Small intestine (tissue), 7 donors: ENCODE data around the gene PKDREJ. TPM values are rescaled to one million over a fixed set of nuclear protein-coding genes. Genes with fewer than 3 reads are reported as not detected.
A peak's percentile ranks its signal among the peaks of the same experiment; 100 is the strongest.

ENCODE experiments used
- DNase-seq, 2 donors: peaks; one replicate each; pipeline versions ENCODE4 v3.0.0 to v3.0.0-alpha.2; 2013
- FAIRE-seq: peaks from 2 replicates; lab custom pipeline; 2012; peaks lifted over from hg19 to GRCh38; lab: Jason Lieb, UNC
- H3K27ac ChIP-seq, 3 donors: one replicate each; pipeline ENCODE4 v1.5.1; 2013; ENCODE audit warnings: low read length in 2 of 3, mild to moderate bottlenecking in 2 of 3, control low read depth in 1 of 3, inconsistent platforms in 1 of 3, low read depth in 1 of 3, moderate library complexity in 1 of 3
- H3K27me3 ChIP-seq, 3 donors: one replicate each; pipeline ENCODE4 v1.6.1; 2013; ENCODE audit warnings: low read length in 3 of 3, inconsistent platforms in 1 of 3; ENCODE audit not compliant: control insufficient read depth in 3 of 3, insufficient read depth in 3 of 3
- H3K36me3 ChIP-seq, 3 donors: one replicate each; pipeline ENCODE4 v1.6.1; 2013; ENCODE audit warnings: low read length in 3 of 3, inconsistent platforms in 1 of 3, low read depth in 1 of 3, mild to moderate bottlenecking in 1 of 3, moderate library complexity in 1 of 3; ENCODE audit not compliant: control insufficient read depth in 3 of 3, insufficient read depth in 2 of 3
- H3K4me1 ChIP-seq, 3 donors: one replicate each; pipeline ENCODE4 v1.6.1; 2013; ENCODE audit warnings: low read length in 2 of 3, inconsistent platforms in 1 of 3, low read depth in 1 of 3, mild to moderate bottlenecking in 1 of 3, moderate library complexity in 1 of 3; ENCODE audit not compliant: control insufficient read depth in 3 of 3, insufficient read depth in 2 of 3
- H3K4me3 ChIP-seq, 3 donors: one replicate each; pipeline ENCODE4 v1.5.1; 2013; ENCODE audit warnings: low read length in 3 of 3, control low read depth in 1 of 3, inconsistent platforms in 1 of 3, low read depth in 1 of 3, mild to moderate bottlenecking in 1 of 3, moderate library complexity in 1 of 3
- H3K9me3 ChIP-seq, 2 donors: one replicate each; pipeline ENCODE4 v1.6.1; 2013; ENCODE audit warnings: low read depth in 1 of 2, low read length in 1 of 2; ENCODE audit not compliant: control insufficient read depth in 2 of 2, insufficient read depth in 1 of 2
- WGBS, 3 donors: extraction: QIAGEN DNeasy Blood & Tissue Kit; methylation state at CpG; one replicate each; pipeline ENCODE4 v1.1.7; 2013; 5-methylcytosine and 5-hydroxymethylcytosine counted together
- polyA plus RNA-seq, 4 donors: library from polyadenylated mRNA; stranded (reverse) in 3 of 4; unstranded in 1 of 4; fragments of 200-250 nt in 3 of 4; fragments of 120-200 nt in 1 of 4; gene quantifications; one replicate each; pipeline versions ENCODE4 v1.2.1 to v1.2.3, GENCODE V29; 2013
- donor health status: healthy with polysubstance abuse.
- donor health status: control.
- donor health status: control.
- donor health status: Bipolar disorder and iron deficiency.
- donor health status: healthy.

The PKDREJ gene
- polyA plus RNA-seq, 4 donors: 0.27 to 0.90 (median 0.27) TPM; not detected in 1

GRCh38 chr22:46300491-46300890 lies 37.3 kb upstream of the PKDREJ start:
- H3K27me3 ChIP-seq: no peaks in the 10 kb centered on the region
- H3K36me3 ChIP-seq: peaks cover 0 to 22% (median 0%) of the 10 kb centered on the region in 3 donors
- H3K9me3 ChIP-seq: no peaks in the 10 kb centered on the region
- H3K4me1 ChIP-seq: peaks cover 3 to 17% (median 4%) of the 10 kb centered on the region in 3 donors
- H3K4me3 ChIP-seq: no peak overlapping the region
- H3K27ac ChIP-seq: no peak overlapping the region
- no peak for FAIRE-seq
- 95 to 97% (median 97%) methylated on average over 7 of the region's 7 CpGs for WGBS, 3 donors
- DNase-seq: no peak

GRCh38 chr22:46299101-46299500 lies 36.0 kb upstream of the PKDREJ start:
- Histone ChIP-seq H3K9me3 (no peaks in the 10 kb centered on the region), H3K4me1 (peaks cover 3 to 18% (median 4%) of the 10 kb centered on the region in 3 donors), H3K4me3 (no peak overlapping the region), H3K27ac (no peak overlapping the region), H3K27me3 (no peaks in the 10 kb centered on the region), H3K36me3 (peaks cover 0 to 23% (median 0%) of the 10 kb centered on the region in 3 donors)
- 95 to 98% (median 97%) methylated on average over 13 of the region's 13 CpGs for WGBS, 3 donors
- DNase-seq: no peak
- no peak for FAIRE-seq

DNA sequence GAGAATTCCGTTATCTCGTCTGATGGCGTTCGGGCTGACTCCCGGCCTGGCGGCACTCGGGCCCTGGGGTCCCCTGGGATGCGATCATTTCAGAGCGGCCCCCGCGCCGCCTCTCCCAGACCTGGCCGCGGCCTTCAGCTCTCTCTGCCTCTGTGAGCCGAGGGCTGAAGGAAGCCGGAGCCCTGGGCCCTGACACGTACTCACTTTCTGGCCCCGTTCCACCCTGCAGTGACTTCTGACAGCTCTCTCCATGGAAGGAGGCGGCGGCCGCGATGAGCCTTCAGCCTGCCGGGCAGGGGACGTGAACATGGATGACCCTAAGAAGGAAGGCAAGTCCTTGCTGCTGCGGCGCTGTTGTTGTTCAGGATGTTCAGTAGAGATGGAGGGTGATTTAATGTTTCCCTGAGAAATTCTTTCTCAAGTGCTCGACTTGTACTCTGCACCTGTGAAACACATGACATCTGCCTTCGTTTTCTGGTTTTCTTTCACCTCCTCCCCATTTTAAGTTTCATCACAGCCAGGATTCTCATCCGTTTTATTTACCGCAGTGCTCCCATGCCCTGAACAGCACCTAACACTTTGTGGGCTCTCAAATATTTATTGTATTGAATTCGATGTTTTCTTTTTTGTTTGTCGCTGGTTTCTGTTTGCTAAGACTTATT lies 34.1 kb upstream of the PKDREJ start:
- no peak for FAIRE-seq

DNA sequence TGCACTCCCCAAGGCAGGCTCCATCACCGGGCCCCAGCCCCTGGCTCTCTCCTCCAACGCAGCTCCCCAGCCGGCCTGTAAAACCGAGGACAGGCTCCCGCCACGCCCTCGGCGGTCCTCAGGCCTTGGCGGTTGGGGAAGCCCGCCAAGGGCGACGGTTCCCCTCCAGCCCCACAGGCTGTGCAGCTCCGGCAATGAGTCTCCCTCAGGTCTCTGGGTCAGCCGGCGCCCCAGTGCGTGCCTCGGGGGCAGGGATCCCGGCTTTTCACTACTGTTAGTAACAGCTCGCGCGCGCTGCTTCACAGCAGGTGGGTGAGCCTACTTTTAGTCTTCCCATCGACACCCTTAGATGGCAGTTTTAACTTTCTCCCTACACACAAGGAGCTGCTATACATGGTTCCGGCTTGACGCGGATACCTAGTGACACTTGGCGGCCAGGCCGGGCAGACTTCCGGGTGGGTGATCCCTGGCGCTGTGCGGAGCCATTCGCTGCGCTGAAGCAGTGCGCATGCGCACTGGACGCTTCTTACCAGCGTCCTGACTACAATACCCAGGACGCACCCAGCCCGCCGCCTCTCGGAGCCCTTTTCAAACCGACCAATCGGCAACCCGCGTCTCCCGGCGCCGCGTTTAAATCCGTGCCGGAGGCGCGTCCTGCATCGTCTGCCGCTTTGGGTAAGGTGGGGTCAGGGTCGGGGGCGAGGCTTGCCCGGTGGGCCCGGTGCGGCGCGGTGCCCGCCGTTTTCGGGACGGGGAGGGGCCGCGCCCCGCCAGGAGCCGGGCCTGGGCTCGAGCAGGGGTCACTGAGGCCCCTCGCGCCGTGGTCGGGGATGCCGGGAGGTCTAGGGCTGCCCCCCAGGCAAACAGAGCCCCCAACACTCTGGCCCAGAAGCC lies 33.4 kb upstream of the PKDREJ start, which contains the start of gene GTSE1:
TSS of gene GTSE1 (plus strand) at position 614 of the 894 bp plus-strand sequence. CDS start 531 bp downstream, outside the sequence.
- Histone ChIP-seq H3K4me1 (peaks cover 3 to 18% (median 4%) of the 10 kb centered on the region in 3 donors), H3K36me3 (peaks cover 4 to 45% (median 11%) of the 10 kb centered on the region in 3 donors), H3K4me3 (peak within 1 kb of the TSS in 2 of 3 donors; percentile 56 to 73), H3K27ac (peak within 1 kb of the TSS; percentile 85 to 96 (median 91)), H3K27me3 (no peaks in the 10 kb centered on the region), H3K9me3 (peaks cover 0 to 4% of the 10 kb centered on the region in 2 donors)
- WGBS, 3 donors: 0 to 1% (median 0%) methylated on average over 70 to 76 of the region's 76 CpGs
- DNase-seq: peak; percentile 99
- FAIRE-seq: no peak

More for the DNA sequence above, 34.1 kb upstream of the PKDREJ start:
- Histone ChIP-seq H3K36me3 (peaks cover 4 to 38% (median 4%) of the 10 kb centered on the region in 3 donors), H3K27ac (no peak overlapping the region), H3K27me3 (no peaks in the 10 kb centered on the region), H3K4me1 (peaks cover 3 to 18% (median 4%) of the 10 kb centered on the region in 3 donors), H3K4me3 (peak overlapping the region in 2 of 3 donors; percentile 56 to 73), H3K9me3 (no peaks in the 10 kb centered on the region)
- DNase-seq: peak; percentile 16 to 54
- 1 to 4% (median 2%) methylated on average over 31 to 32 of the region's 32 CpGs for WGBS, 3 donors

GRCh38 chr22:46295277-46295971 lies 32.3 kb upstream of the PKDREJ start:
- no peaks in the 10 kb centered on the region for H3K27me3 ChIP-seq
- H3K4me3 ChIP-seq: peak overlapping the region in 2 of 3 donors; percentile 53 to 73
- WGBS, 3 donors: 40 to 67% (median 42%) methylated on average over 4 of the region's 4 CpGs
- H3K9me3 ChIP-seq: peaks cover 0 to 4% of the 10 kb centered on the region in 2 donors
- DNase-seq (peak in 1 of 2 donors; percentile 22), FAIRE-seq (no peak)
- peaks cover 3 to 18% (median 4%) of the 10 kb centered on the region in 3 donors for H3K4me1 ChIP-seq
- H3K27ac ChIP-seq: peak overlapping the region; percentile 85 to 96 (median 91)
- H3K36me3 ChIP-seq: peaks cover 4 to 54% (median 18%) of the 10 kb centered on the region in 3 donors

GRCh38 chr22:46294784-46295183 lies 31.6 kb upstream of the PKDREJ start:
- Histone ChIP-seq H3K27me3 (no peaks in the 10 kb centered on the region), H3K27ac (no peak overlapping the region), H3K9me3 (peaks cover 0 to 4% of the 10 kb centered on the region in 2 donors), H3K4me3 (no peak overlapping the region), H3K4me1 (peaks cover 3 to 18% (median 4%) of the 10 kb centered on the region in 3 donors), H3K36me3 (peaks cover 7 to 58% (median 24%) of the 10 kb centered on the region in 3 donors)
- no peak for FAIRE-seq
- no peak for DNase-seq
- 86 to 94% (median 94%) methylated on average over 1 to 2 of the region's 2 CpGs for WGBS, 3 donors

DNA sequence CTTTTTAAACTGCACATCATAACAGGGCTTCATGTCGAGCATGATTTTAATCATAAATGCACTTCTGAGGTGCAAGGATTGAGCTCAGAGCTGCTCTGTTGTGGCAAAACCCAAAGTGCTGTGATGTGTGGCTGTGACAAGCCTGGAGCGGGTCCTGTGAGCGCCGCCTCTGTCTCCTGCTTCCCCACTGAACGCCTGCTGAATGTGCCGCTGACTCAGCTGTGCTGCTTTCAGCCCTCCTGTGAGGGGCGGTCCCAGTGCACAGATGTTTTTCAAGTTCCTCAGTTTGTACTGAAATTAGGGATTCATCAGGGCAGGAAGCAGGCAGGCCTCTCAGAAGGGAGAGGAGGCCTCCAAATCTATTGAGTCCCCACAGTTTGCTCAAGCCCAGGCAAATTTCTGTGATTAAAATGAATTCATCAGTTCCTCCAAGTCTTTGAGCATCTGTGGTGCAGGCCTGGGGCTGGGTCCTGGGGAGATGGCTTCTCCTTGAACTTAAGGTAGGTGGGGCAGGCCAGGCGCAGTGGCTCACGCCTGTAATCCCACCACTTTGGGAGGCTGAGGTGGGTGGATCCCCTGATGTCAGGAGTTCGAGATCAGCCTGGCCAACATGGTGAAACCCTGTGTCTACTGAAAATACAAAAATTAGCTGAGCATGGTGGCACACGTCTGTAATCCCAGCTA lies 30.6 kb upstream of the PKDREJ start:
- Histone ChIP-seq H3K27ac (no peak overlapping the region), H3K4me3 (no peak overlapping the region), H3K36me3 (peaks cover 11 to 63% (median 24%) of the 10 kb centered on the region in 3 donors), H3K4me1 (peaks cover 3 to 18% (median 4%) of the 10 kb centered on the region in 3 donors), H3K9me3 (peaks cover 0 to 4% of the 10 kb centered on the region in 2 donors), H3K27me3 (no peaks in the 10 kb centered on the region)
- 73 to 86% (median 82%) methylated on average over 11 of the region's 11 CpGs for WGBS, 3 donors
- DNase-seq (no peak), FAIRE-seq (no peak)
